ENCODE results near the gene RBM24. TPM values are rescaled to one million over a fixed set of nuclear protein-coding genes. Genes with fewer than 3 reads are reported as not detected.
"Not testable (repeated sequence)": the region's sequence is repeated elsewhere in the genome, so short reads cannot be mapped to it uniquely, and the experiment has no call there.

Gene RBM24
- total RNA-seq, 1 experiment from 2014 or later = 0.33 TPM

DNA sequence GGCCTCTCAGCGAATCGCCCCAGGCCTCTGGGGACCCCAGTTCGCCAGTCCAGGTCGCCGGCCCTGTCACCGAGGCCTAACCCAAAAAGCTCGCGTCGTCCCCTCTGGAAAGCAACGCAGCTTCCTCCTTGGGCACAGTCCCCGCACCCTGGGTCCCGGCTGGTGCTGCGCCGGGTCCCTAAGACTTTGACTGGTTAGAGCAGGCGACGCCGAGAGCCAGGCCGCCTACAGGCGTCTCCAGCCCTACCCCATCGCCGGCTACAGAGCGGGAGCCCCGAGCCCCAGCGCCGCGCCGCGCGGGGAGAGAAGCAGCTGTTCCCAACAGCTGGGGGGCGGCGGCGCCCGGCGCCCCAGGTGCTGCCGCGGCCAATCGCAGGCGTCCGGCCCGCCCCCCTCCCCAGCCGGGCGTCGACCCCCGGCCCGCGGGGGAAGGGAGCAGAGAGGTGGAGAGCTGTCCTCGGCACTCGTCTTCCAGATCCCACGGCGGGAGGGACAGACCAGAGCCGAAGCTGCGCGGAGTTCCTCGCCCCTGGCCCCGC is 540 bp upstream of the RBM24 start:
- no peaks in the 10 kb centered on the region for H3K9me3 ChIP-seq
- H3K36me3 ChIP-seq = no peaks in the 10 kb centered on the region
- no peak for DNase-seq
- H3K27me3 ChIP-seq = no peaks in the 10 kb centered on the region
- no peak overlapping the region; the same call in 1 of the 2 replicates for H3K4me3 ChIP-seq

DNA sequence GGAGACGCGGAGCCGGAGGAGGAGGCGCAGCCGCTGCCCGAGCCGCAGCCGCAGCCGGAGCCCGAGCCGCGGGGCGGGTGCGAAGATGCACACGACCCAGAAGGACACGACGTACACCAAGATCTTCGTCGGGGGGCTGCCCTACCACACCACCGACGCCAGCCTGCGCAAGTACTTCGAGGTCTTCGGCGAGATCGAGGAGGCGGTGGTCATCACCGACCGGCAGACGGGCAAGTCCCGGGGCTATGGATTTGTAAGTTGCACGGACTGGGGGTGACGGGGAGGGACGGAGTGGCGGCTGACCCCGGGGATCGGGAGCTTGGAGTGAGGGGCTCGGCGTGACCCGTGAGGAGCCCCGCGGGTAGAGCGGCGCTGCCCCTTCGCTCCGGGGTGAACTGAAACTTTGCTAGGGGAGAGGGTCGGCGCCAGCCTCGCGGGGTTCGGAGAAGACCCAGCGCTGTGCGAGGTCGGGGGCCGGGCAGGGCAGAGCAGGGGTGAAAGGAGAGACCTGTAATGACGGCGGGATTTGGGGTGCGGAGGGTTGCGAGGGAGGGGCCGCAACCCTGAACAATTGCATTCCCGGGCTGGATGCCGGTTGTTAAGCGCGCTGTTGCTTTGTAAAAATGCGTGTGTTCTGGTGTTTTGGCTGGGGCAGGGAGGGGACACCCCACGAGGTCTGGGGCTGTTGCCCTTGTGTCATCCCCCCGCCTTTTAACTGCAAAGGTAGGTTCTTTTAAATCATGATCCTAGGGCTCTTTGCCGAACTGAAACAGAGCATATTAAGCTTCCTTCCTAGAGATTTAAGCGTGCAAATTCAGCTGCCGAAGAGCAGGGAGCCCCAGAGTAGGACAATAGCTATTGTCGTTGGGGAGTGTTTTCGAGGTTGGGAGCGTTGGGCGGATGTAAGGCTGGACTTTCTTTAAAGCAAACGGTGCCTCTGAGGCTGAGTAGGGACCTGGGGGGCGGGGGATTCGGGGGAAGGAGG is 628 bp downstream of the RBM24 start:
- DNase-seq = no peak
- Histone ChIP-seq H3K36me3 (no peaks in the 10 kb centered on the region), H3K4me3 (peak overlapping the region; percentile 49), H3K9me3 (no peaks in the 10 kb centered on the region), H3K27me3 (no peaks in the 10 kb centered on the region)

- no peaks in the 10 kb centered on the region for H3K27me3 ChIP-seq
Observed at GRCh38 chr6:17283074-17283473, 1.9 kb downstream of the RBM24 start.

GRCh38 chr6:17289630-17290061 is 8.5 kb downstream of the RBM24 start:
- H3K36me3 ChIP-seq = no peaks in the 10 kb centered on the region
- no peak for DNase-seq

More at GRCh38 chr6:17283074-17283473, 1.9 kb downstream of the RBM24 start:
- DNase-seq = no peak
- Histone ChIP-seq H3K36me3 (no peaks in the 10 kb centered on the region), H3K4me3 (no peak overlapping the region), H3K9me3 (no peaks in the 10 kb centered on the region)

DNA sequence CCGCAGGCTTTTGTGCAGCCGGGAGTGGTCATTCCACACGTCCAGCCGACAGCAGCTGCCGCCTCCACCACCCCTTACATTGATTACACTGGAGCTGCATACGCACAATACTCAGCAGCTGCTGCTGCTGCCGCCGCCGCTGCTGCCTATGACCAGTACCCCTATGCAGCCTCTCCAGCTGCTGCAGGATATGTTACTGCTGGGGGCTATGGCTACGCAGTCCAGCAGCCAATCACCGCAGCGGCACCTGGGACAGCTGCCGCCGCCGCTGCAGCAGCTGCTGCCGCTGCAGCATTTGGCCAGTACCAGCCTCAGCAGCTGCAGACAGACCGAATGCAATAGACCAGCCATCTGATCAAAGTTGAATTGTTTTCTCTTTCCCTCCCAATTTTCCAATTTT is 10.6 kb downstream of the RBM24 start:
- no peaks in the 10 kb centered on the region for H3K27me3 ChIP-seq
- H3K36me3 ChIP-seq = no peaks in the 10 kb centered on the region
- no peaks in the 10 kb centered on the region for H3K9me3 ChIP-seq
- DNase-seq = no peak
- H3K4me3 ChIP-seq = no peak overlapping the region

More at GRCh38 chr6:17289630-17290061, 8.5 kb downstream of the RBM24 start:
- Histone ChIP-seq H3K4me3 (no peak overlapping the region), H3K9me3 (no peaks in the 10 kb centered on the region), H3K27me3 (no peaks in the 10 kb centered on the region)

DNA sequence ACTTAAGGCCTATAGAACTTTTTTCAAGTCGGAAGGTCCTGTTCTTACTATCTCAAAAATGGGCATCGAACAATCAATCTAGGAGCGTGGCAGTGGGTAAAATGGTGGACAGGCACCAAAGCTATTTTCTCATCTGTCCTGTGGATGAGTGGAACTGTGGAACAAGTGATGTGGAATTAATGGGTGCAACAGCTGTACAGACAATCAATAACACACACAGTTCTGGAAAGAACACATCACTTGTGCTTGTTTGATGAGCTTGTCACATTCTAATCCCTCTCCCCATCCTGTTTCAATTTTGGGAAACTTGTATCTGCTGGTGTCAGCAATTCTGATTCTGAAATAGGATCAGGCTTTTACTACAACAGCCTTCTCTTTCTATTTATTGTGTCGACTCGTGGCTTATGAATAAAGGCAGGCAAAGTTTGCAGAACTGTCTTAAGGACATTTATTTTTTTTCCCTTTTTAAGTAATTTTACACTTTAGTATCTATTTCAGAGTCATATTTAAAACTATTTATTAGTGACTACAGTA is 11.5 kb downstream of the RBM24 start:
- H3K27me3 ChIP-seq = no peaks in the 10 kb centered on the region
- no peaks in the 10 kb centered on the region for H3K36me3 ChIP-seq
- DNase-seq = no peak
- H3K9me3 ChIP-seq = no peaks in the 10 kb centered on the region
- H3K4me3 ChIP-seq = no peak overlapping the region

GRCh38 chr6:17293395-17293794 is 12.2 kb downstream of the RBM24 start:
- DNase-seq = no peak
- Histone ChIP-seq H3K9me3 (no peaks in the 10 kb centered on the region), H3K36me3 (no peaks in the 10 kb centered on the region), H3K27me3 (no peaks in the 10 kb centered on the region), H3K4me3 (no peak overlapping the region)

DNA sequence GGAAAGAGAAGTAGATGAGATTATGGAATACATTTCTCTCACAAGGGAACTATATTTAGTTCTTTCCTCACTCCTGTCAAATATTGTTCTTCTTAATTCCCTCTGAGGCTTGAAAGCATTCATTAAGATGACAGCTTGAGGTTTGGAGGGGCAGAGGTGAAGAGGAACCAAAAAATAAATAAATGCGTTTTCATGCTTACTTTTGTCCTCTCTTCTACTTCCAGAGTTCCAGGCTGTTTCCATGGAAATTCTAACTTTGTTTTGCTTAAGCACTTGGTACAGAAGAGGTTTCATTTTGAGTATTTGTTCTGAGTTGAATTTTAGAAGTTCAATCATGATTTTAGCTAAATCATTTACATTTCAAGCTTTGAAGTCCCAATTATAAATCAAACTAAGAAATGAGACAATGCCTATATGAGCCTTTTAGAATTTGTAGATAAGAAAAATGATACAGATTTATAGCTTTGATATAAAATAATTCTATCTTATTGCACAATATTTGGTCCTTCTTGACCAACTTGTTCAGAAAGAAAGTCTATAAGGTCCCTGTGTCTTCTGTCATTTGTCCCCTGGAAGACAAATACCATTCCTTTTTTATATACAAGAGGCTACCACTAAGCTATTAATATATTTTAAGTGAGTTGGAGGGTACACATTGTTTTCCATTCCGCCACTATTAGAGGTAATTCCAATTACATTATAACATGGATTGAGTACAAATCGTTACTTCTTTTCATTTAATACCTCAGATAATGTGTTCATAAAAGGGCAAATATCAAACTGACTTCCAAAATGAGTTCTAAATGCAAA is 16.3 kb downstream of the RBM24 start:
- Histone ChIP-seq H3K36me3 (no peaks in the 10 kb centered on the region), H3K4me3 (no peak overlapping the region), H3K27me3 (no peaks in the 10 kb centered on the region), H3K9me3 (no peaks in the 10 kb centered on the region)
- DNase-seq = no peak

GRCh38 chr6:17298257-17298656 is 17.1 kb downstream of the RBM24 start:
- H3K36me3 ChIP-seq = no peaks in the 10 kb centered on the region
- no peak for DNase-seq
- H3K27me3 ChIP-seq = no peaks in the 10 kb centered on the region
- no peak overlapping the region for H3K4me3 ChIP-seq
- H3K9me3 ChIP-seq = no peaks in the 10 kb centered on the region

DNA sequence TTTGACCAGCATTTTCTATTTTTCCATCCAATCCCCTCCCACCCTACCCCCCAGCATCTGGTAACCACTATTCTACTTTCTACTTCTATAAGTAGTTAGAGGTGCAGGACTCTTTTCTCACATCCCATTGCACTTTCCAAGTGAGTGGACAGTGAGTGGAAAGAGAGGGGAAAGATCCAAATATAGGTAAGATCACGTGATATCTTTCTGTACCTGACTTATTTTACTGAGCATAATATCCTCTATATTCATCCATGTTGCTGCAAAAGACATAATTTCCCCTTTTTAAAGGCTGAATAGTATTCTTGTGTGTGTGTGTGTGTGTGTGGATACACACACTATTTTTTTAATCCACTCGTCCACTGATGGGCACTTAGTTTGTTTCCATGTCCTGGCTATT is 18.1 kb downstream of the RBM24 start:
- Histone ChIP-seq H3K27me3 (no peaks in the 10 kb centered on the region), H3K9me3 (no peaks in the 10 kb centered on the region), H3K36me3 (no peaks in the 10 kb centered on the region), H3K4me3 (no peak overlapping the region)
- DNase-seq = no peak

- no peaks in the 10 kb centered on the region for H3K27me3 ChIP-seq
- H3K36me3 ChIP-seq = no peaks in the 10 kb centered on the region
- DNase-seq = no peak
- no peak overlapping the region for H3K4me3 ChIP-seq
- no peaks in the 10 kb centered on the region for H3K9me3 ChIP-seq
Observed at GRCh38 chr6:17299750-17300149, 18.6 kb downstream of the RBM24 start.

DNA sequence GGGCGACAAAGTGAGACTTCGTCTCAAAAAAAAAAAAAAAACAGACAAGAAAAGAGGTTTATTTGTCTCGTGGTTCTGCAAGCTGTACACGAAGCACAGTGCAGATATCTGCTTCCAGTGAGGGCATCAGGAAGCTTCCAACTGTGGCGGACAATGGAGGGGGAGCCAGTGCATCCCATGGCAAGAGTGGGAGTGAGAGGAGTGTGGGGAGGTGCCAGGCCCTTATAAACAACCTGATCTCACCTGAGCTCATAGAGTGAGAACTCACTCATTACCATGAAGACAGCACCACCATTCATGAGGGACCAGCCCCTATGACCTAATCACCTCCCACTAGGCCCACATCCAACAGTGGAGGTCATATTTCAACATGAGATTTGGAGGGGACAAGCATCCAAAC is 19.5 kb downstream of the RBM24 start:
- Histone ChIP-seq H3K4me3 (no peak overlapping the region), H3K9me3 (no peaks in the 10 kb centered on the region), H3K27me3 (no peaks in the 10 kb centered on the region), H3K36me3 (no peaks in the 10 kb centered on the region)
- DNase-seq = no peak

DNA sequence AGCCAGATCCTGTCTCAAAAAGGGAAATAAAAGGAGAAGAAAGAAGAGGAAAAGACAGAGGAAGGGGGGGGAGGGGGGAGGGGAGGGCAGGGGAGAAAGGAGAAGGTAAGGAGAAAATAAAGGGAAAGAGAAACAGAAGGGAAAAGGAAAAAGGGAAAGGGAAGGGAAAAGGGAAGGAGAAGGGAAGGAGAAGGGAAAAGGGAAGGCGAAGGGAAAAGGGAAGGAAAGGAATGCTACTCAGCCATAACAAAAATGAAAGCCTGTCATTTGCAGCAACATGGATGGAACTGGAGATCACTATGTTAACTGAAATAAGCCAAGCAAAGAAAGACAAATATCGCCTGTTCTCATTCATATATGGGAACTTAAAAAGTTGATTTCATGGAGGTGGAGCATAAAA is 22.3 kb downstream of the RBM24 start:
- no peak for DNase-seq
- H3K4me3 ChIP-seq = no peak overlapping the region
- no peaks in the 10 kb centered on the region for H3K36me3 ChIP-seq
- no peaks in the 10 kb centered on the region for H3K27me3 ChIP-seq
- no peaks in the 10 kb centered on the region for H3K9me3 ChIP-seq

- Histone ChIP-seq H3K4me3 (no peak overlapping the region), H3K9me3 (no peaks in the 10 kb centered on the region), H3K36me3 (no peaks in the 10 kb centered on the region), H3K27me3 (no peaks in the 10 kb centered on the region)
- DNase-seq = no peak
Observed at GRCh38 chr6:17305219-17306001, 24.2 kb downstream of the RBM24 start.

- Histone ChIP-seq H3K4me3 (no peak overlapping the region), H3K36me3 (no peaks in the 10 kb centered on the region), H3K9me3 (no peaks in the 10 kb centered on the region), H3K27me3 (no peaks in the 10 kb centered on the region)
- peak; percentile 64 for DNase-seq
Observed at GRCh38 chr6:17311595-17312311, 30.6 kb downstream of the RBM24 start.

GRCh38 chr6:17313238-17313637 is 32.1 kb downstream of the RBM24 start:
- H3K27me3 ChIP-seq, H3K36me3 ChIP-seq, H3K4me3 ChIP-seq, H3K9me3 ChIP-seq, DNase-seq: not testable (repeated sequence)
